Measurements from ENCODE around the gene VASP. TPM values are rescaled to one million over a fixed set of nuclear protein-coding genes. Genes with fewer than 3 reads are reported as not detected.
A peak's percentile ranks its signal among the peaks of the same experiment; 100 is the strongest.

Gene VASP
- total and polyA plus RNA-seq, 9 of the 15 experiments (the other 6 are each of a cell fraction or from before 2014, with no cell fraction given), result 16.7 to 261 (median 112) TPM

- 12% methylated on average over 5 of the region's 10 CpGs for WGBS (ENCODE audit: insufficient coverage, low coverage, missing lambda C conversion rate)
- H3K4me3 ChIP-seq, result no peak overlapping the region
- H4K20me1 ChIP-seq (replicated peaks; ENCODE audit: control insufficient read depth, insufficient read depth, low read length), result peaks cover 5% of the 10 kb centered on the region; the same call in 1 of the 2 replicates
- H3K27ac ChIP-seq (ENCODE audit: extremely low read depth, low read depth, low read length), result peak overlapping the region; percentile 73
- CTCF ChIA-PET (ENCODE audit: low intra/inter-chr PET ratio), result no interaction called here
- no peaks in the 10 kb centered on the region for H3K27me3 ChIP-seq (ENCODE audit: control insufficient read depth in 2 of 2, insufficient read depth in 2 of 2, low read length in 2 of 2)
- in situ Hi-C loops (cut with MboI), result no loop called here
- POLR2A ChIA-PET, result interaction anchor here (0.6 to 1.6 kb wide), 8 partner anchors 9 to 202 kb away, joined by 3 to 8 read pairs (median 4); no protein-coding TSS in a partner anchor
- H3K36me3 ChIP-seq (ENCODE audit: control insufficient read depth, insufficient read depth, low read length), result peaks cover 90% of the 10 kb centered on the region
- peak overlapping the region; percentile 50; the same call in 1 of the 2 replicates for H3K4me2 ChIP-seq (ENCODE audit: insufficient read depth, low read length)
- H3K79me2 ChIP-seq (ENCODE audit: control insufficient read depth, insufficient read depth, low read length), result peaks cover 72% of the 10 kb centered on the region
- ATAC-seq (peak; percentile 69), FAIRE-seq (peak; percentile 89), DNase-seq (ENCODE audit: extremely low read depth in 1 of 4, low spot score in 3 of 4) (peak; percentile 38 to 84 (median 59))
- H3K9me3 ChIP-seq (replicated peaks; ENCODE audit: control insufficient read depth, insufficient read depth, low read depth, low read length), result no peaks in the 10 kb centered on the region
- H2AFZ ChIP-seq (ENCODE audit: low read depth, low read length), result no peak overlapping the region
- peaks cover 44 to 45% of the 10 kb centered on the region in 2 experiments for H3K4me1 ChIP-seq (replicated peaks in 1 of 2; ENCODE audit: control insufficient read depth in 2 of 2, insufficient read depth in 2 of 2, low read length in 2 of 2)
- no peaks in the 10 kb centered on the region for H3K9me1 ChIP-seq (ENCODE audit: control insufficient read depth, insufficient read depth, low read length)
- BruUV-seq (replicated peaks), result no TSS peak
- intact Hi-C loops (cut with micrococcal nuclease), result no loop called here
- H3K9ac ChIP-seq (ENCODE audit: insufficient read depth in 1 of 2, low read depth in 2 of 2, low read length in 2 of 2), result peak overlapping the region; percentile 29 to 84
- no peak for TF ChIP-seq MIER1 (IDR thresholded peaks at IDR 0.05; ENCODE audit: low read depth)
- peak; percentile 64; the same call in 1 of the 2 replicates for TF ChIP-seq SMARCA4 (IDR thresholded peaks at IDR 0.05)
- peak; percentile 62; the same call in 1 of the 2 replicates for TF ChIP-seq ZBTB2 (IDR thresholded peaks at IDR 0.05)
- TF ChIP-seq RNF2 (IDR thresholded peaks at IDR 0.05), result peak; percentile 72; the same call in 1 of the 2 replicates
- TF ChIP-seq NCOA2 (IDR thresholded peaks at IDR 0.05; ENCODE audit: partially characterized antibody in 2 of 2), result no peak
- peak in 1 of 2 experiments; percentile 55; a peak in 1 of 4 replicates for TF ChIP-seq TBL1XR1 (IDR thresholded peaks at IDR 0.05; ENCODE audit: low read length in 2 of 2)
- TF ChIP-seq ZNF77 (CRISPR knock-in tag; IDR thresholded peaks at IDR 0.05), result no peak
- TF ChIP-seq GATAD2B (IDR thresholded peaks at IDR 0.05; ENCODE audit: borderline replicate concordance), result no peak
- TF ChIP-seq ZNF589 (CRISPR knock-in tag; IDR thresholded peaks at IDR 0.05; ENCODE audit: low read depth), result peak; percentile 62; the same call in 1 of the 2 replicates
- TF ChIP-seq DPF2 (IDR thresholded peaks at IDR 0.05), result peak; percentile 48; the same call in 1 of the 2 replicates
- TF ChIP-seq GABPB1 (CRISPR knock-in tag; IDR thresholded peaks at IDR 0.05), result peak; percentile 73
- no peak for TF ChIP-seq NR2C2 (CRISPR knock-in tag; IDR thresholded peaks at IDR 0.05)
- TF ChIP-seq NR2C2 (tag; IDR thresholded peaks at IDR 0.05), result peak; percentile 56
- peak in 1 of 2 experiments; percentile 86; a peak in 2 of 4 replicates for TF ChIP-seq MAZ (CRISPR knock-in tag; conservative IDR thresholded peaks at IDR 0.05 in 1 of 2, IDR thresholded peaks at IDR 0.05 in 1 of 2)
- peak; percentile 99 to 100 for TF ChIP-seq ETV6 (IDR thresholded peaks at IDR 0.05; ENCODE audit: borderline replicate concordance in 1 of 2, low read depth in 2 of 2, low read length in 1 of 2)
- no peak for TF ChIP-seq ETV6 (CRISPR knock-in tag; IDR thresholded peaks at IDR 0.05; ENCODE audit: borderline replicate concordance)
- no peak for TF ChIP-seq ZNF511 (CRISPR knock-in tag; IDR thresholded peaks at IDR 0.05)
- TF ChIP-seq GABPA (tag; conservative IDR thresholded peaks at IDR 0.05; ENCODE audit: low read depth), result peak; percentile 68
- no peak for TF ChIP-seq ZNF174 (CRISPR knock-in tag; IDR thresholded peaks at IDR 0.05)
- no peak for TF ChIP-seq RAD51 (IDR thresholded peaks at IDR 0.05; ENCODE audit: borderline replicate concordance, low read depth)
- peak; percentile 26 to 37; a peak in 2 of 4 replicates for TF ChIP-seq NRF1 (conservative IDR thresholded peaks at IDR 0.05 in 1 of 2, IDR thresholded peaks at IDR 0.05 in 1 of 2)
Observed at GRCh38 chr19:45515081-45515624, 7.9 kb downstream of the VASP start.

Data from K562 (cell line).